H1 (cell line): ENCODE data around the gene DYNC2I2. TPM values are rescaled to one million over a fixed set of nuclear protein-coding genes. Genes with fewer than 3 reads are reported as not detected.

Source experiments
- CTCF ChIA-PET: fragments of 300-600 bp; sonication (Branson Sonifier 250); formaldehyde crosslinking; loops from one replicate; lab custom pipeline; 2021; ENCODE audit not compliant: partially characterized antibody; lab: Charles Lee
- POLR2A ChIA-PET: fragments of 300-600 bp; sonication (Branson Sonifier 250); formaldehyde crosslinking; loops from one replicate; lab custom pipeline; 2021; ENCODE audit warnings: inconsistent platforms; ENCODE audit not compliant: partially characterized antibody; lab: Charles Lee
- DNase-seq, 2 experiments: peaks; one replicate each; pipeline versions ENCODE4 v3.0.0 to v3.0.0-alpha.2; 2010 to 2022; ENCODE audit warnings: low spot score in 2 of 2, low read depth in 1 of 2, mixed read lengths in 1 of 2
- FAIRE-seq: peaks from 2 replicates; lab custom pipeline; 2011; peaks lifted over from hg19 to GRCh38; lab: Jason Lieb, UNC
- H2AFZ ChIP-seq: 2 replicates; pipeline ENCODE4 v1.8.1; 2012; ENCODE audit warnings: low read length, inconsistent platforms
- H2AK5ac ChIP-seq: 2 replicates; pipeline ENCODE4 v1.6.1; 2013; ENCODE audit warnings: low read depth, low read length
- H2BK120ac ChIP-seq: replicated peaks from 2 replicates; pipeline ENCODE3; 2013; ENCODE audit warnings: low read depth, low read length, inconsistent platforms
- H2BK12ac ChIP-seq: 2 replicates; pipeline ENCODE4 v1.6.1; 2013; ENCODE audit warnings: low read depth, low read length
- H2BK15ac ChIP-seq: 2 replicates; pipeline ENCODE4 v1.6.1; 2013; ENCODE audit warnings: low read length
- H2BK20ac ChIP-seq: 2 replicates; pipeline ENCODE4 v1.6.1; 2013; ENCODE audit warnings: low read length
- H2BK5ac ChIP-seq: 2 replicates; pipeline ENCODE4 v1.6.1; 2013; ENCODE audit warnings: low read depth, low read length
- H3K14ac ChIP-seq: 2 replicates; pipeline ENCODE4 v1.6.1; 2013; ENCODE audit warnings: inconsistent platforms; ENCODE audit not compliant: insufficient read length
- H3K18ac ChIP-seq: 2 replicates; pipeline ENCODE4 v1.6.1; 2013; ENCODE audit warnings: low read length; ENCODE audit errors: extremely low read depth
- H3K23ac ChIP-seq: 2 replicates; pipeline ENCODE4 v1.6.1; 2013; ENCODE audit warnings: inconsistent platforms; ENCODE audit not compliant: insufficient read length
- H3K23me2 ChIP-seq: 2 replicates; pipeline ENCODE4 v1.6.1; 2013; ENCODE audit warnings: low read depth, low read length
- H3K27ac ChIP-seq: 2 replicates; pipeline ENCODE4 v1.6.1; 2011; ENCODE audit warnings: low read depth, low read length, inconsistent platforms
- H3K27me3 ChIP-seq, 4 experiments: replicated peaks in 1 of 4; 1 replicate in 1 of 4; 2 replicates in 3 of 4; pipeline versions ENCODE4 v1.6.1 to v1.8.1; 2011 to 2013; ENCODE audit warnings: low read length in 3 of 4, mild to moderate bottlenecking in 3 of 4, inconsistent platforms in 2 of 4, mixed read lengths in 2 of 4, moderate library complexity in 1 of 4; ENCODE audit not compliant: control insufficient read depth in 3 of 4, insufficient read depth in 3 of 4; ENCODE audit errors: extremely low read depth in 1 of 4
- H3K36me3 ChIP-seq, 4 experiments: 2 replicates each; pipeline versions ENCODE4 v1.6.1 to v1.8.1; 2011 to 2013; ENCODE audit warnings: mild to moderate bottlenecking in 4 of 4, low read length in 3 of 4, moderate library complexity in 2 of 4, control low read depth in 1 of 4, inconsistent platforms in 1 of 4; ENCODE audit not compliant: insufficient read depth in 4 of 4, control insufficient read depth in 2 of 4
- H3K4ac ChIP-seq: replicated peaks from 2 replicates; pipeline ENCODE3; 2013; ENCODE audit warnings: low read length, low read depth, mixed read lengths, inconsistent platforms; ENCODE audit not compliant: insufficient read length
- H3K4me1 ChIP-seq, 4 experiments: replicated peaks in 1 of 4; 1 replicate in 1 of 4; 2 replicates in 3 of 4; pipeline versions ENCODE4 v1.6.1 to v1.8.1; 2011 to 2013; ENCODE audit warnings: low read length in 3 of 4, inconsistent platforms in 2 of 4, mixed read lengths in 1 of 4; ENCODE audit not compliant: insufficient read depth in 4 of 4, control insufficient read depth in 3 of 4
- H3K4me2 ChIP-seq, 2 experiments: 2 replicates each; pipeline versions ENCODE4 v1.6.1 to v1.8.1; 2011 to 2013; ENCODE audit warnings: low read depth in 2 of 2, low read length in 2 of 2, control low read depth in 1 of 2, inconsistent platforms in 1 of 2, mild to moderate bottlenecking in 1 of 2; ENCODE audit not compliant: insufficient read depth in 1 of 2
- H3K4me3 ChIP-seq, 4 experiments: fragments of 200-600, 300-600 bp in 1 of 4; sonication (generic), shearing (Covaris generic), sonication (Bioruptor Twin) in 1 of 4; 2 replicates each; pipeline versions ENCODE4 v1.5.1 to v1.8.1; 2011 to 2016; ENCODE audit warnings: low read length in 4 of 4, low read depth in 3 of 4, control low read depth in 2 of 4, inconsistent platforms in 2 of 4, mild to moderate bottlenecking in 2 of 4, mixed read lengths in 1 of 4, moderate library complexity in 1 of 4; ENCODE audit not compliant: insufficient read depth in 2 of 4; ENCODE audit errors: extremely low read depth in 1 of 4
- H3K56ac ChIP-seq: replicated peaks from 2 replicates; pipeline ENCODE3; 2013; ENCODE audit warnings: low read depth, mild to moderate bottlenecking, mixed read lengths, low read length, inconsistent platforms; ENCODE audit not compliant: insufficient read length
- H3K79me1 ChIP-seq: 2 replicates; pipeline ENCODE4 v1.6.1; 2013; ENCODE audit warnings: low read depth, low read length, control low read depth
- H3K79me2 ChIP-seq, 2 experiments: 2 replicates each; pipeline versions ENCODE4 v1.6.1 to v1.8.1; 2012 to 2013; ENCODE audit warnings: low read length in 2 of 2, mild to moderate bottlenecking in 2 of 2, inconsistent platforms in 1 of 2; ENCODE audit not compliant: insufficient read depth in 2 of 2, control insufficient read depth in 1 of 2
- H3K9ac ChIP-seq, 4 experiments: replicated peaks in 1 of 4; 1 replicate in 1 of 4; 2 replicates in 3 of 4; pipeline versions ENCODE4 v1.6.1 to v1.8.1; 2011 to 2013; ENCODE audit warnings: low read depth in 3 of 4, low read length in 3 of 4, control low read depth in 2 of 4, mild to moderate bottlenecking in 2 of 4, moderate library complexity in 2 of 4, inconsistent platforms in 1 of 4; ENCODE audit errors: extremely low read depth in 1 of 4
- H3K9me3 ChIP-seq, 2 experiments: 2 replicates each; pipeline versions ENCODE4 v1.6.1 to v1.8.1; 2012 to 2013; ENCODE audit warnings: mild to moderate bottlenecking in 2 of 2, moderate library complexity in 2 of 2, control low read depth in 1 of 2, inconsistent platforms in 1 of 2, low read depth in 1 of 2, low read length in 1 of 2, mixed read lengths in 1 of 2; ENCODE audit not compliant: insufficient read depth in 2 of 2
- H4K20me1 ChIP-seq, 2 experiments: replicated peaks in 1 of 2; 2 replicates each; pipeline versions ENCODE3 to v1.8.1; 2011 to 2013; ENCODE audit warnings: inconsistent platforms in 2 of 2, low read length in 2 of 2, mild to moderate bottlenecking in 1 of 2; ENCODE audit not compliant: insufficient read depth in 2 of 2, control insufficient read depth in 1 of 2
- H4K5ac ChIP-seq: 2 replicates; pipeline ENCODE4 v1.6.1; 2013; ENCODE audit warnings: low read length, low read depth, mixed read lengths, inconsistent platforms; ENCODE audit not compliant: insufficient read length
- H4K8ac ChIP-seq: 2 replicates; pipeline ENCODE4 v1.8.0; 2013; ENCODE audit warnings: mild to moderate bottlenecking, moderate library complexity, low read length, inconsistent platforms; ENCODE audit not compliant: insufficient read depth; ENCODE audit errors: extremely low read depth
- H4K91ac ChIP-seq: replicated peaks from 2 replicates; pipeline ENCODE3; 2013; ENCODE audit warnings: low read length, mixed read lengths, inconsistent platforms; ENCODE audit not compliant: insufficient read length
- WGBS, 2 experiments: shearing (Covaris generic) in 1 of 2; methylation state at CpG; one replicate each; pipeline versions ENCODE4 v1.1.6 to v1.1.7; 2013 to 2015; ENCODE audit warnings: low lambda C conversion rate in 2 of 2, mixed read lengths in 2 of 2, inconsistent platforms in 1 of 2, low coverage in 1 of 2, missing lambda C conversion rate in 1 of 2; ENCODE audit not compliant: insufficient replicate concordance in 2 of 2, insufficient coverage in 1 of 2, insufficient read length in 1 of 2; ENCODE audit errors: extremely low coverage in 1 of 2, missing lambda C conversion rate in 1 of 2; 5-methylcytosine and 5-hydroxymethylcytosine counted together
- polyA plus RNA-seq, 7 experiments: library from polyadenylated mRNA; depleted of rRNA in 3 of 7; stranded (reverse) in 5 of 7; unstranded in 2 of 7; fragments of >200 nt in 5 of 7; fragments of 200-250 nt in 2 of 7; gene quantifications; 1 replicate in 5 of 7; 2 replicates in 1 of 7; 4 replicates in 1 of 7; pipeline versions ENCODE4 v1.2.1 to v1.2.3, GENCODE V29; 2011 to 2013; ENCODE audit warnings: missing spikeins in 2 of 7, mixed read lengths in 2 of 7
- total RNA-seq: library from RNA; stranded (reverse); fragmentation: NEBNext Ultra II Directional; extraction: Animal tissue kit (Norgen Biotek cat#: 25700); gene quantifications from 2 replicates; pipeline ENCODE4 v1.2.1, GENCODE V29; 2021

DYNC2I2 gene
- total and polyA plus RNA-seq, 2 of the 8 experiments (the other 6 are each of a cell fraction or from before 2014, with no cell fraction given) = 58.0 to 78.5 TPM

- WGBS, 2 experiments = 83% methylated on average over 4 of the region's 4 CpGs; no CpG with 5 or more reads in 1 of the 2 experiments
- Histone ChIP-seq H2BK15ac (no peak overlapping the region), H2BK12ac (no peak overlapping the region), H4K5ac (no peak overlapping the region), H3K27ac (no peak overlapping the region), H3K14ac (no peak overlapping the region), H3K18ac (no peak overlapping the region), H3K27me3 (no peaks in the 10 kb centered on the region), H3K9me3 (no peaks in the 10 kb centered on the region; a peak in 1 of 4 replicates), H3K4me3 (peak overlapping the region; percentile 11 to 96 (median 56); a peak in 5 of 8 replicates), H4K20me1 (peaks cover 31 to 33% of the 10 kb centered on the region in 2 experiments), H3K4me2 (peak overlapping the region; percentile 90 to 100), H3K4me1 (peaks cover 6 to 15% (median 8%) of the 10 kb centered on the region in 4 experiments; a peak in 6 of 7 replicates), H3K23me2 (peaks cover 24% of the 10 kb centered on the region), H4K91ac (no peak overlapping the region), H2AFZ (no peak overlapping the region), H3K36me3 (peaks cover 5 to 42% (median 12%) of the 10 kb centered on the region in 4 experiments), H2BK5ac (0 out of 2 replicates have a peak overlapping the region, but pooled peaks have one; percentile 93), H3K9ac (no peak overlapping the region), H2AK5ac (no peak overlapping the region), H3K56ac (no peak overlapping the region), H4K8ac (no peak overlapping the region), H3K79me2 (peaks cover 40 to 74% of the 10 kb centered on the region in 2 experiments), H3K79me1 (peaks cover 8% of the 10 kb centered on the region; the same call in 1 of the 2 replicates), H3K23ac (no peak overlapping the region), H3K4ac (no peak overlapping the region), H2BK20ac (no peak overlapping the region), H2BK120ac (no peak overlapping the region)
- FAIRE-seq = no peak
- ChIA-PET CTCF (interaction anchor here (1.1 to 1.3 kb wide), 2 partner anchors 15 to 54 kb away, joined by 3 to 5 read pairs; partner anchors contain the start of gene PKN3), POLR2A (interaction anchor here (0.7 to 46.1 kb wide), 9 partner anchors 8 to 1511 kb away, joined by 3 to 1197 read pairs (median 47); partner anchors contain the start of genes DYNC2I2, PKN3, SET and ZDHHC12)
- no peak for DNase-seq
These were observed 30.8 kb upstream of the DYNC2I2 start for GRCh38 chr9:128687453-128687852.
